Adrenal gland (tissue), 12 donors: Measurements from ENCODE around the gene FRY. TPM values are rescaled to one million over a fixed set of nuclear protein-coding genes. Genes with fewer than 3 reads are reported as not detected.

Source experiments
- DNase-seq, 7 donors: peaks; one replicate each; pipeline ENCODE4 v3.0.0-alpha.2; 2019 to 2020
- H3K27ac ChIP-seq, 5 donors: fragments of 200-600 bp; sonication (generic) in 4 of 5; 1 replicate in 3 of 5; 2 replicates in 2 of 5; pipeline versions ENCODE4 v1.5.1 to v1.8.0; 2016 to 2020; ENCODE audit warnings: mild to moderate bottlenecking in 1 of 5
- H3K27me3 ChIP-seq: fragments of 200-600 bp; 2 replicates; pipeline ENCODE4 v1.8.0; 2021
- H3K36me3 ChIP-seq, 2 donors: fragments of 200-600 bp; replicated peaks in 1 of 2; 1 replicate in 1 of 2; 2 replicates in 1 of 2; pipeline versions ENCODE4 v1.5.1 to v1.8.0; 2018 to 2022
- H3K4me1 ChIP-seq, 2 donors: fragments of 200-600 bp; replicated peaks in 1 of 2; 1 replicate in 1 of 2; 2 replicates in 1 of 2; pipeline versions ENCODE4 v1.5.1 to v1.8.0; 2018 to 2021
- H3K4me3 ChIP-seq, 4 donors: fragments of 200-600 bp; sonication (generic) in 3 of 4; one replicate each; pipeline ENCODE4 v1.5.1; 2016 to 2018
- H3K9me3 ChIP-seq, 3 donors: fragments of 200-600 bp; sonication (generic) in 1 of 3; replicated peaks in 1 of 3; 1 replicate in 2 of 3; 2 replicates in 1 of 3; pipeline versions ENCODE4 v1.5.1 to v1.8.0; 2016 to 2021
- POLR2A ChIP-seq, 2 donors: fragments of 450-650 bp; IDR thresholded peaks; one replicate each; pipeline ENCODE4 v1.6.1; 2017; ENCODE audit warnings: antibody characterized with exemption in 2 of 2, mild to moderate bottlenecking in 2 of 2, moderate library complexity in 1 of 2
- WGBS, 4 donors: extraction: QIAGEN DNeasy Blood & Tissue Kit in 2 of 4; methylation state at CpG; one replicate each; pipeline versions ENCODE4 v1.1.5 to v1.1.7; 2013 to 2017; 5-methylcytosine and 5-hydroxymethylcytosine counted together
- intact Hi-C, 2 donors: fragments of 100-400 bp; cut with DNase I; formaldehyde crosslinking; loops; one replicate each; pipeline versions ENCODE4 v1.14.1 to v1.15.0; 2022 to 2023
- polyA plus RNA-seq, 3 donors: library from polyadenylated mRNA; stranded (reverse); fragments of 200-250 nt in 2 of 3; fragments of 350-450 nt in 1 of 3; fragmentation: Illumina TruSeq in 1 of 3; extraction: RNeasy Lipid Tissue Mini Kit (QIAGEN cat#74804) in 1 of 3; gene quantifications; one replicate each; pipeline ENCODE4 v1.2.3, GENCODE V29; 2013 to 2014
- total RNA-seq, 9 donors: library from RNA; depleted of rRNA in 4 of 9; stranded (reverse); fragments of >200 nt in 4 of 9; fragments of 120-200 nt in 1 of 9; fragmentation: NEBNext Ultra II Directional in 1 of 9; extraction: Animal tissue kit (Norgen Biotek cat#: 25700) in 1 of 9; gene quantifications; one replicate each; pipeline versions ENCODE4 v1.1.0 to v1.2.4, GENCODE V29; 2013 to 2023
- TF ChIP-seq, protein P1 (sequence below), 6 experiments: fragments of 450-650 bp in 4 of 6; fragments of 200-600 bp in 2 of 6; sonication (generic) in 1 of 6; IDR thresholded peaks; 1 replicate in 5 of 6; 2 replicates in 1 of 6; pipeline versions ENCODE4 v1.5.1 to v1.8.0; 2016 to 2021; ENCODE audit warnings: antibody characterized with exemption in 6 of 6, mild to moderate bottlenecking in 2 of 6, moderate library complexity in 1 of 6
- donor health status: healthy with polysubstance abuse.
- donor health status: Bipolar disorder and iron deficiency.
- donor health status: DM: yes; HTN: yes; CAD: no.
- donor health status: DM: no; HTN: no; CAD: no.
- donor health status: DM: no; HTN: no; CAD: no.
- donor health status: DM: yes; HTN: yes; CAD: no.

The FRY gene
- total and polyA plus RNA-seq, 12 donors = 1.5 to 17.2 (median 7.3) TPM

DNA sequence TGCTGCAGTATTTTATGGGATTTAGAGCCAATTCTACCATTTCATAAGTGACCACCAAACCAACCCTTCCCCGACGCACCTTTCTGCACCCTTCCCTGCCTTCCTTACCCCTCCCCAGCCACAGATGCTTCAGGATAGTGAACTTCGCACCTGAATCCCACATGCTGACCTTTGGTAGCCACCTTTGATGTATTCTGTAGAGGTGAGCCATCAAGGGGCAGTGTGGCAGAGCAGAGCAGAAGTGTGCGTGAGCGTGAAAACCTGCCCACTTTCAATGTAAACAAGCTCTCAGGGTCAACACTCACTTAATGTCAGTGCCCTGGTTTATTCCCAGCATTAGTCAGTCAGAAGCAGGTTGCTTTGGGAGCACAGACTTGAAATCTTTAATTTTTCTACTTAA, 107.7 kb downstream of the FRY start:
- TF ChIP-seq POLR2A (IDR thresholded peaks at IDR 0.05) = no peak
- TF ChIP-seq, protein P1, sequence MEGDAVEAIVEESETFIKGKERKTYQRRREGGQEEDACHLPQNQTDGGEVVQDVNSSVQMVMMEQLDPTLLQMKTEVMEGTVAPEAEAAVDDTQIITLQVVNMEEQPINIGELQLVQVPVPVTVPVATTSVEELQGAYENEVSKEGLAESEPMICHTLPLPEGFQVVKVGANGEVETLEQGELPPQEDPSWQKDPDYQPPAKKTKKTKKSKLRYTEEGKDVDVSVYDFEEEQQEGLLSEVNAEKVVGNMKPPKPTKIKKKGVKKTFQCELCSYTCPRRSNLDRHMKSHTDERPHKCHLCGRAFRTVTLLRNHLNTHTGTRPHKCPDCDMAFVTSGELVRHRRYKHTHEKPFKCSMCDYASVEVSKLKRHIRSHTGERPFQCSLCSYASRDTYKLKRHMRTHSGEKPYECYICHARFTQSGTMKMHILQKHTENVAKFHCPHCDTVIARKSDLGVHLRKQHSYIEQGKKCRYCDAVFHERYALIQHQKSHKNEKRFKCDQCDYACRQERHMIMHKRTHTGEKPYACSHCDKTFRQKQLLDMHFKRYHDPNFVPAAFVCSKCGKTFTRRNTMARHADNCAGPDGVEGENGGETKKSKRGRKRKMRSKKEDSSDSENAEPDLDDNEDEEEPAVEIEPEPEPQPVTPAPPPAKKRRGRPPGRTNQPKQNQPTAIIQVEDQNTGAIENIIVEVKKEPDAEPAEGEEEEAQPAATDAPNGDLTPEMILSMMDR (IDR thresholded peaks at IDR 0.05) = no peak
- intact Hi-C loops = no loop called here
- no peak for DNase-seq
- H3K9me3 ChIP-seq = no peaks in the 10 kb centered on the region
- no peak overlapping the region for H3K4me3 ChIP-seq
- no peaks in the 10 kb centered on the region for H3K4me1 ChIP-seq
- H3K27me3 ChIP-seq = no peaks in the 10 kb centered on the region
- H3K27ac ChIP-seq = no peak overlapping the region
- no peaks in the 10 kb centered on the region for H3K36me3 ChIP-seq
- WGBS, 4 donors = 90 to 98% (median 94%) methylated on average over 5 of the region's 5 CpGs

DNA sequence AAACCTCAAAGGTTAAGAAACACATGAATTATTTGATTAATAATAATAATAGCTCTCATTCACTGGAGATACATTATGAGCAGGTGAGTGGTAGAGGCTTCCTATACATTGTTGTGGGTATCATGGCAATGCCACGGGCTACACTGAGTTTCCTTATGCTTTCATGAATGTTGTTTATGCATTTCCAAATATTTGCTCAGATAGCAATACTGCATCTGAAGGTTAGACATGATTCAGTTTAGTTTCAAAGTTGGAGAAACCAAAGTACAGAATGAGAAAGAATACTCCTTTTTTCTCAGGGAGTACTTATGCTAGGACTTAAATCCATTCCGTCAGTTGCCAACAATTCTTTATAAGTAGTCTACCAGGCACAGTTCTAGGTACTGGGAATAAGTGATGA, 108.5 kb downstream of the FRY start:
- Histone ChIP-seq H3K27me3 (no peaks in the 10 kb centered on the region), H3K4me1 (no peaks in the 10 kb centered on the region), H3K4me3 (no peak overlapping the region), H3K36me3 (no peaks in the 10 kb centered on the region), H3K9me3 (no peaks in the 10 kb centered on the region), H3K27ac (no peak overlapping the region)
- intact Hi-C loops = no loop called here
- WGBS, 4 donors = 91 to 98% (median 96%) methylated on average over 2 of the region's 2 CpGs
- no peak for TF ChIP-seq POLR2A (IDR thresholded peaks at IDR 0.05)
- TF ChIP-seq, protein P1 (IDR thresholded peaks at IDR 0.05) = no peak
- DNase-seq = no peak

DNA sequence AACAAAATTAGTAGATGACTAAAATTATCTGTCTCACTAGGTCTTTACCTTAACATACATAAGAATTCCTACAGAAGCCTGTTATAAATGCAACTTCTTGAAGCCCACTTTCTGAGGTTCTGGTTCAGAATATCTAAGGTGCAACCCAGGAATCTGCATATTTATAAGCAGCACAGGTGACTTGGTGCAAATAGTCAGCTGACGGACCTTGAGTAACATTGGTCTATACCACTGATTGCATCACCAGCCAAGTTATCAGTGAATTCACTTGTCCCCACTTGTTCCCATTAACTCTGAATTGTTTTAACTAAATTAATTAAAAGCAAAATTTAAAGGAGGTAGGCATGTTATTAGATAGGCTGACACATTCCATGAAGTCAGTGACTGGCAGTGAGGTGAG, 109.9 kb downstream of the FRY start:
- Histone ChIP-seq H3K4me1 (no peaks in the 10 kb centered on the region), H3K27ac (no peak overlapping the region), H3K27me3 (no peaks in the 10 kb centered on the region), H3K36me3 (no peaks in the 10 kb centered on the region), H3K9me3 (no peaks in the 10 kb centered on the region), H3K4me3 (no peak overlapping the region)
- no peak for DNase-seq
- no peak for TF ChIP-seq POLR2A (IDR thresholded peaks at IDR 0.05)
- TF ChIP-seq, protein P1 (IDR thresholded peaks at IDR 0.05) = no peak
- intact Hi-C loops = no loop called here
- WGBS, 4 donors = 0 to 50% (median 0%) methylated on average over 1 of the region's 1 CpG

DNA sequence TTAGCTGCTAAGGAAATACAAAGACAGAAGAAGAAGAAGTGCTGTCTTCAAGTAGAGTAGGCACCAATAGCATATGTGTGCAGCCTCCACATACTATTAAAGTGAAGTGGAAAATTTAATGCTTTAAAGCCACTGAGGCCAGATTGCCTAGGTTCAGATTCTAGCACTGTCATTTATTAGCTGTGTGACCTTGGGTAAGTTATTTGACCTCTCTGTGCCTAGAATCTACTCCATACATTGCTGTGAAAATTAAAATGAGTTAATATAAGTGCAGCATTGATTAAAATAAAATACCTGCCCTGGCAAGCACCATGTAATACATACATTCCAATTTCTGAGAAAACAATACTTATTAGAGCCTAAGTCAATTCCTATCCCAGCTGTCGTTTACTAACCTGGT, 110.5 kb downstream of the FRY start:
- intact Hi-C loops = no loop called here
- no peak for DNase-seq
- Histone ChIP-seq H3K27ac (no peak overlapping the region), H3K36me3 (no peaks in the 10 kb centered on the region), H3K4me1 (no peaks in the 10 kb centered on the region), H3K4me3 (no peak overlapping the region), H3K27me3 (no peaks in the 10 kb centered on the region), H3K9me3 (no peaks in the 10 kb centered on the region)
- TF ChIP-seq POLR2A (IDR thresholded peaks at IDR 0.05) = no peak
- TF ChIP-seq, protein P1 (IDR thresholded peaks at IDR 0.05) = no peak
- 85 to 100% (median 91%) methylated on average over 1 of the region's 1 CpG for WGBS, 4 donors
